NCI-H510A (cell line): ENCODE measurements around the gene NECAB3.
"Not testable (repeated sequence)": the region's sequence is repeated elsewhere in the genome, so short reads cannot be mapped to it uniquely, and the experiment has no call there.

Source experiments
- DNase-seq: peaks from one replicate; lab custom pipeline; 2025; lab: John Stamatoyannopoulos, UW

Gene NECAB3, protein sequence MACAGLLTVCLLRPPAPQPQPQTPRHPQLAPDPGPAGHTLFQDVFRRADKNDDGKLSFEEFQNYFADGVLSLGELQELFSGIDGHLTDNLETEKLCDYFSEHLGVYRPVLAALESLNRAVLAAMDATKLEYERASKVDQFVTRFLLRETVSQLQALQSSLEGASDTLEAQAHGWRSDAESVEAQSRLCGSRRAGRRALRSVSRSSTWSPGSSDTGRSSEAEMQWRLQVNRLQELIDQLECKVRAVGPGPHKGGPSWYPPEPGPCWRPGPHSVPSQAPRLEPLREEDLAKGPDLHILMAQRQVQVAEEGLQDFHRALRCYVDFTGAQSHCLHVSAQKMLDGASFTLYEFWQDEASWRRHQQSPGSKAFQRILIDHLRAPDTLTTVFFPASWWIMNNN

DNA sequence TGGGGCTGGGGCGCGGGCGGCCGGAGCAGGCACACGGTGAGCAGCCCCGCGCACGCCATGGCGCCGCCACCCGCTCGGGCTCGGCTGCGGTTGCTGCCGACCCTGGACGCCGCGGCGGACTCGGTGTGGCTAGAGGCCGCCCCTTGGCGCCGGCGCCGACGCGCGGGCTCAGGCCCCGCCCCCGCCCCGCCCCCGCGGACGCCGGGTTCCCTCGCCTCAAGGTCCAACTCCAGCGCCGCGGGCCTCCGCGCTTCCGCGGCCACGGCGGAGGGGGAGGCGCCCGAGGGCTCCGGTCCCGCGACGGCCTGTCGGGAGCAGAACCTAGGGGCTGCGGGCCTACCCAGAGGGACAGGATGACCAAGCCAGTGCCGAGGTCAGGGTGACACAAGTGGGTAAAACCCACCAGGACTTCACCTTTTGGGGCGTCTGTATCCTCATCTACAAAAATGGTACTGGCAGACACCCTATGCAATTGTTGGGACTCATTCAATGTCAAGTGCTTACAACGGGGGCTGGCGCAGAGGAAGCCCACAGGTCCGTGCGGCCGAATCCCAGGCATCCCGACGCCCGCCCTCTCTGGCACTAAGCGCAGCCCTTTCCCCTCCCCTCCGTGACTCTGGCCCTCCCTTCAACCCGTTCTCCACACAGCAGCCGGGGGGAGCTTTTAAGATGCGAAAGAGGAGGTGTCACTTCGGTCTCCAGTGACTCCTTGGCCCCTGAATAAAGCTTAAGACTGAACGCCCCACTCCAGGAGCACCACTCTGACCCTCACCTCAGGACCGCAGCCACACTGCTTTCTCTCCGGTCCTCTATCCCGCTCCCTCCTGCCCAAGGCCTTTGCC, at the start of gene NECAB3:
Gene NECAB3 (minus strand): TSS at position 135 of the 842 bp plus-strand sequence. CDS start 76 bp downstream, at position 59.
- DNase-seq: peak; percentile 59

DNA sequence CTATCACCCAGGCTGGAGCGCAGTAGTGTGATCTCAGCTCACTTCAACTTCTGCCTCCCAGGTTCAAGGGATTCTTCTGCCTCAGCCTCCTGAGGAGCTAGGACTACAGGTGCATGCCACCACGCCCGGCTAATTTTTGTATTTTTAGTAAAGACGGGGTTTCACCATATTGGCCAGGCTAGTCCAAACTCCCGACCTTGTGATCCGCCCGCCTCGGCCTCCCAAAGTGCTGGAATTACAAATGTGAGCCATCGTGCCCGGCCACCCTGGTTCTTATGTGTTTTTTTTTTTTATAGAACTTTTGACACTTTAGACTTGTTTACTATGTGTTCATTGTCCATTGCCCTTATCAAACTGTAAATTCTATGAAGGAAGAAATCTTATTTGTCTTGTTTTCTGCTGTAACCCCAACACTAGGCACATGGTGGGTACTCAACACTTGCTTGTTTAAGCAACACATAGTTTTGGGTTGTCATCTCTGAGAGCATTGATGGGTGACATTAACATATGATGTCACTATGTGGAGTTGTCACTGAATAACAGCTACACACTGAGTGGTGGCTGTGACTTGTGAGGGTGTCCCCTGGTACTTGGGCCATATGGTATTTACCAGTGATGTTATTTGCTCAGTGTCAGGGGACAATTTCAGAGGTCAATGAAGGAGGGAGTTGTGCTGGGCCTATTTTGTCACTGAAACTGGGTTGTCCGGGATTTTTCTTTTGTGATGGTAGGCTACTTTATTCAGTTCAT, 47.3 kb upstream of the NECAB3 start:
- no peak for DNase-seq

DNA sequence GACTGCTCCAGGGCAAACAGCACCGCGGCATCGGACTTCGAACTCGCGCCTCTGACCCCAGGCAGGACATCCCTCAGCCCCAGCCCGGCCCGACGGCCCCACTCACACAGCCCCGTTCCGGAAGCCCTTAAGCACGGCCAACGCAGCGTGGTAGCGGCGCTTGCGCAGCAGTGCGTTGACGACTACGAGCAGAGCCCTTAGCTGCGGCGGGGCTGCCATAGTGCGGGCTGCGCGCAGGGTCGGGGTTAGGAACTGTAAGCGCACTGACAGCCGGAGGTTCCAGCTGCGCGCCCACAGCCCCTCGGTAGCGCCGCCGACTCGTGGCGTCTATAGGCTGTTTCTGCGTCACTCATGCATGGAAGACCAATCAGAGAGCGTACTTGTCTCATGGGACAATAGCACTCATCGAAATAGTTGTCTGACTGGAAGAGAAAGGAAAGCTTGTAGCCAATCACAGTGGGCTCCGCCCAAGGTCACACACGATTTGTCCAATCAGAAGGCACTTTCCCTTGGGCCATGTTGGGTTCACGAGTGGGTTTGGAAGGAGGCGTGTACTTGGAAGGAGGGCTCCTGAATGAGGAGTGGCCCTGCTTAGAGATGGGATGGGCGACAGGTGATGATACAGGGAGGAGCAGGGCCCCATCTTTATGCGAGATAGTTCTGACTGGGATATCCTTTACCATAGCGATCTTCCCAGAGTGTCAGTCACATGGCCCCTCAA, 45.9 kb upstream of the NECAB3 start, which contains the start of gene PXMP4:
Gene PXMP4 (minus strand): TSS at position 322 of the 721 bp plus-strand sequence. CDS start 103 bp downstream, at position 219.
- peak; percentile 95 for DNase-seq

DNA sequence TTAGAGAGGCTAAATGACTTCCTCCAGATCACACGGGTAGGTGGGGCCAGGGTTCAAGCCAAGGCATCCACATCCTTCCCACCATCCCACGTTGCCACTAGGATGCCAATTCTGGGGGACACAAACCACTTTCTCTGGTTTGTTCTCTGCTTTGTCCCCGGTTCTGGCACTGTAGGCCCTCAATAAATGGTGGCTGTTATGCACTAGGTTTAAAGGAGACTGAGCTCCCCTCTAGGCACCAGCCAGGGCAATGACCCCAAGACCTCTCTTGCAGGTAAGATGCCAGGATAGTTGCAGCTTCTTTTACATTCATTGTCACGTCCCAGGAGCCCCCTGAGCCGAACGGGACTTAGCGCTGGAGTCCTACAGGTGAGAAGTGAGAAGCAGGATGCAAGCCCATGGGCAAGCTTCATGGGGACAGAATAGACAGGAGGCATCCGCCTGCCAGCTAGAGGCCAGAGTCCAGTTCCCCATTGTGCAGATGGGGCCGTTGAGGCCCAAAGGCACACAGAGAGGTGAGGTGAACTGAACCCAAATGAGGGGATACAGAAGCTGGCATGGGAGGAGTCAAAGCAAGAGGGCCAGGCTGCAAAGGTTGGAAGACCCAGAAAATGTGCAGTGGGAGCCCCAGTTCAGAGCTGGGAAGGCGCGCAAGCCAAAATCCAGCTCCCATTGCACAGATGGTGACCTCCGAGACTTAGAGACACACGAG, 45.2 kb upstream of the NECAB3 start:
- DNase-seq: no peak

DNA sequence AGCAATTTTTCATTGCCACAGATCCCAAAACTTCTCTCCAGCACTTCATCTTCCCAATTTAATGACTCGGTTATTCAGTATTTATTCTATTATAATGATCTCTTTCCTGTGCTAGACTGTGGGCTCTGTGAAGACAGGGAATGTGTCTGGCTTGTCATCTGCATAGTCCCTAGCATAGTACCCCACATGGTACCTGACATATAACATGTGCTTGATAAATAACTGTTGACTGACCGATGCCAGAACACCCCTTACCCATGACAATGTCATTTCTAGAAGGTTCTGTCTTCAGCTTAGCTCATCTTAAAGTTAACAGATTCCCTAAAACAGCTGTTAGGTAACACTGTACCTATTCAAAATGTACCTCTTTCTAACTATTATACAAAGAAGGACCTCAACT, 42.3 kb upstream of the NECAB3 start:
- no peak for DNase-seq

DNA sequence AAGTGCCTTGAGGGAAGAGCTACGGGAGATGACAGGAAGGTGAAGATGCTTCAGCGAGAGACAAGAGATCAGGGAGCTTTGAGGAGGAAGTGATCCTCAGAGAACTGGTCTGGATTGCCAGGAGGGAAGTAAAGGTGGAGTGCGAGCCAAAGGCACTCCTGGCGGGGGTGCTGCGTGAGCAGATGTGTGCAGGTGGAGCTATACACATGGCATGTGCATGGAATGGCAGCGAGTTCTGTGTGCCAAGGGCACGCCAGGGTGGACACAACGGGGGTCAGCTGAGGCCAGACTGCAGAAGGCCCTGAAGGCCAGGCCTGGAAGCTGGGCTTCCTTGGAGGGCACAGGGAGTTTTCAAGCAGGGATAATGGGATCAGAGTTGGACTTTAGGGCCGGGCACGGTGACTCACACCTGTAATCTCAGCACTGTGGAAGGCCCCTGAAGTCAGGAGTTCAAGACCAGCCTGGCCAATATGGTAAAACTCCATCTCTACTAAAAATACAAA, 39.7 kb upstream of the NECAB3 start:
- DNase-seq: no peak

DNA sequence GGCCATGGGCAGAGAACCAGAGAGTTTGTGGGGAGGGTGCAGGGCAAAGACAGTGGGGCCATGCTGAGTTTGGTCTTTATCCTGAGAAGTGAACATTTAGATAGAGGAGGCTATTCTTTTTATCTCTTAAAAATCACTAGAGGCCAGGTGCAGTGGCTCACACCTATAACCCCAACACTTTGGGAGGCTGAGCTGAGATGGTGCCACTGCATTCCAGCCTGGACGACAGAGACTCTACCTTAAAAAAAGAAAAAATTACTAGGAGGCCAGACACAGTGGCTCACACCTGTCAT, 37.2 kb upstream of the NECAB3 start:
- no peak for DNase-seq

DNA sequence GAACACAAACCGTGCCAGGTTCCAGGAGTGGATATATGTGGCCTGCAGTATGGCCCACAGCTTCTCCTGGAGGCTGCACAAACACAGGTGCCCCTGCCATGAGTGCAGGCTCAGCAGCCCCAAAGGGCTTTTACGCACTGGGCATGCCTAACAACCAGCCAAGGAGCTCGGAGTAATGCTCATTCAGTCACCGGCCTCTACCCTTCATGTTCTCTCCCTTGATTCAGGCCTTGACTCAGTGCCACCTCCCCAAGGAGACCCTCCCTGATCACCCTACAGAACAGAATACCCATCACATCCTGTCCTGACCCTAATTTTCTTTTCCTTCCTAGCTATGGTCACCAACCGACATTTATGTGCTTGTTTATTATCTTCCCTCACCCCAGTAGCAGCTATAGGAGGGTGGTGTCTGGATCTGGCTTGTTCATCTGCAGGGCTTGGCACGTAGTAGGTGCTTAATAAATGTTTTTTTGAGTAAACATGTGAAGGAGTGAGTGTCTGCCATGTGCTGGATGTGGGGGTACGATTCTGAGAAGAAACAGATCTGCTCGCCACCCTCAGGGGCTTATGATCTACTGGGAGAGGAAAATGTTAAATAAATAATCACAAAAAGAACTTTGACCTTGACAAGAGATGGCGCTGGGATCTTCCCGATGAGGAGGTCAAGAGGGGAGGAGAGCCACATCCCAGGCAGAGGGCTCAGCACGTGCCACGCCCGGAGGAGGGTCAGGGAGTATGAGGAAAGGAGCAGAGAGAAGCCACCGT, 36.6 kb upstream of the NECAB3 start:
- no peak for DNase-seq

DNA sequence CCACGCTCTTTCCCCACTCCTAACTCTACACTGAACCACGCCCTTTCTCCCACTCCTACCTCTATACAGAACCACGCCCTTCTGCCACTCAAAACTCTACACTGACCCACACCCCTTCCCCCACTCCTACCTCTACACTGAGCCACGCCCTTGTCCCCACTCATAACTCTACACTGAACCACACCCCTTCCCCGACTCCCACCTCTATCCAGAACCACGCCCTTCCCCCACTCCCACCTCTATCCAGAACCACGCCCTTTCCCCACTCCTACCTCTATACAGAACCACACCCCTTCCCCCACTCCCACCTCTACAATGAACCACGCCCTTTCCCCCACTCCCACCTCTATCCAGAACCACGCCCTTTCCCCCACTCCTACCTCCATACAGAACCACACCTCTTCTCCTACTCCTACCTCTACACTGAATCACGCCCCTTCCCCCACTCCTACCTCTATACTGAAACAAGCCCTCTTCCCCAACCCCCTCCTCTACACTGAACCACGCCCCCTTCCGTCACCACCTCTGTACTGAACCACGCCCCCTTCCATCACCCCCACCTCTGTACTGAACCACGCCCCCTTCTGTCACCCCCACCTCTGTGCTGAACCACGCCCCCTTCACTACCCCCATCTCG, 35.8 kb upstream of the NECAB3 start:
- no peak for DNase-seq

DNA sequence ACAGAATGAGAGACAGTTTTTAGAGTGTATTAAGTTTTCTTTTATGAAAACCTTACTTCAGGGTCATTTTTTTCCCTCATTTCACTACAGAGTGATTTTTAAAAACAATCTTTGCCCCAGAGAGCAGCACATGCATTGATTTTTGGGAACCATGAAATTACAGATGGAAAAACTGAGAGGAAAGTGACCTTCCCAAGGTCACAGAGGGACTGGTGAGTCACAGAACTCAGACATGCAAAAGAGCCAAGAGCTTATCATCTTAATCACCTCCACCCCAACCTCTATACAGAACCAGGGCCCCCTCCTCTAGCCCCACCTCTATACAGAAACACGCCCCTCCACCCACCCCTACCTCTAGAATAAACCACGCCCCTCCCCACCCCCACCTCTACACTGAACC, 35.2 kb upstream of the NECAB3 start:
- DNase-seq: no peak

DNA sequence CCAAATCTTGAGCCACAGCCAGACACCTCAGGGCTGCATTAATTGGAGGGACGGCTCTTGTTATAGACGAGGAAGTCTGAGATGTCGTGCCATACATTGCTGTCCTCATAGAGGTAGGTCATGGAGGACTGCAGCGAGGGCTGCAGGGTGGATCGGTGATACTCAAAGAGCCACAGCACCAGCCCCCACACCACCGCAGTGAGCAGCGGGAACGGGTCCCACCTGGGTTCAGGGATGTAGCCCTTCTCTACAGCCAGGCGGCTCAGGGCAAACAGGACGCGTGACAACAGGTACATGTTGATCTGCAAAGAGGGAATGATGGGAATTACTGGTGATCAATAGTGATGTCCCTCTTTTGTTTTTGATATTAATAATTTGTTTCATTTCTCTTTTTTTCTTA, 33.4 kb upstream of the NECAB3 start:
- DNase-seq: no peak

DNA sequence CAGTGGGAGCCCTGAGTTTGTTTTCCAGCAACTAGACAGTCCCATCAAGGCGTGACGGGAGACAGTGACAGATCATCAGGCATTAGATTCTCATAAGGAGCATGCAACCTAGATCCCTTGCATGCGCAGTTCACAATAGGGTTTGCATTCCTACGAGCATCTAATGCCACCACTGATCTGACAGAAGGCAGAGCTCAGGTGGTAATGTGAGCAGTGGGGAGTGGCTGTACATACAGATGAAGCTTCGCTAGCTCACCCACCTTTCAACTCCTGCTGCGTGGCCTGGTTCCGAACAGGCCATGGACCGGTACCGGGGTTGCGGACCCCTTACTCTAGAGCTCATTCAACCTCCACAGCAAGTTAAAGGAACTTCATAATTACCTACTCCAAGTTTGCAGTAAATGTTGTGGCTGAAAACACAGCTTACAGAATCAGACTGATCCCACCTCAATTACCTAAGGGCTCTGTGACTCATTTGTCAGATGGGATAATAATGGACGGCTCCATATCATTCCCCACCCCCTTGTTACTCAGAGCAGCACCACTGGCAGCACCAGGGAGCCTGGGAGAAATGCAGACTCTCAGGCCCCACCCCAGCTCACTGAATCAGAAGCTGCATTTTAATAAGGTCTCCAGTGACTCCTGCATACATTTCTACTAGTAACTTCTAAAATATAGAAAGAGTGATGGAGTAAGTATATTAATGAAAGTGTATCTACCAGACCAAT, 30.1 kb upstream of the NECAB3 start:
- no peak for DNase-seq

DNA sequence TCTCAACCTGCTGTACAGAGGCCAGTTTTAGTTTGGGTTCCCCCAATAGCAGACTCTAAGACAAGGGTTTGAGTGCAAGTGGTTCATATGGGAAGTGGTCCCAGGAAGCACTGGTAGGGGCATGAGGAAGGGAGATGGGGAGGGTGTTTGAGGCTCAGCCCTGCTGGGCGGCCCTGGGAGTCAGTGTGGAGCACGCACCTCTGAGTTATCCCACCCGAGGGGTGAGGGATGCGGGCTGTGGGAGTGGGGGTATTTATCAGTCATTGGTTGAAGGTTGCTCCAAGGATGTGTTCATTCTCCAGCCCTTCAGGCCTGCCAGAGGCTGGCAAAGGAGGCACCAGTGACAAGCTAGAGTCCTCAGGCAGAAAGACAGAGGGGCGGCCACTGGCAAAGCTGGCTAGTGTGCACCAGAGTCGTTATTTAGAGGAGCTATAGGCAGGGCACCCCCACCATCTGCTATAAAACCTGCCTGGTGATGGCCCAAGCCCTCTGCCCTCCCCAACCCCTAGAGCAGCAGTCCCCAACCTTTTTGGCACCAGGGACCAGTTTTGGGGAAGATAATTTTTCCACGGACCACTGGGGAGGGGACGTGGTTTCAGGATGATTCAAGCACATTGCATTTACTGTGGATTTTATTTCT, 29.4 kb upstream of the NECAB3 start:
- DNase-seq: no peak

DNA sequence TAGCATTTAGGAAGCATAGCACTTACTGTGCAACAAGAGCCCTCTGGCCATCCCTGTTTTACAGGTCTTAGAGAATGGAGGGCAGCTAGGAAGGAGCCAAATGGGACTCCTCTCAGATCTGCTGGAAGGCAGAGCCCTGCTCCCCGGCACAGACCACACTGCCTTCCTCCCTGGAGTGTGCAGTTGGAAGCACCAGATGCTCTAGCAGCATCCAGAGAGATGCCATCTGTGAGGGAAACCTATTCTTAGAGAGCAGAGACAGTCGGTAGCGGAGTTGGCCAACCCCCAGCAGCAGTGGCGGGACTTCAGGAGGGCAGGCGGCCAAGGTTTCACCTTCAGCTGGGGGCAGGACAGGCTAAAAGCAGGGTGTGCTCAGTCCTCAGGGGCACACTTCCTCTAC, 28.6 kb upstream of the NECAB3 start:
- DNase-seq: no peak

DNA sequence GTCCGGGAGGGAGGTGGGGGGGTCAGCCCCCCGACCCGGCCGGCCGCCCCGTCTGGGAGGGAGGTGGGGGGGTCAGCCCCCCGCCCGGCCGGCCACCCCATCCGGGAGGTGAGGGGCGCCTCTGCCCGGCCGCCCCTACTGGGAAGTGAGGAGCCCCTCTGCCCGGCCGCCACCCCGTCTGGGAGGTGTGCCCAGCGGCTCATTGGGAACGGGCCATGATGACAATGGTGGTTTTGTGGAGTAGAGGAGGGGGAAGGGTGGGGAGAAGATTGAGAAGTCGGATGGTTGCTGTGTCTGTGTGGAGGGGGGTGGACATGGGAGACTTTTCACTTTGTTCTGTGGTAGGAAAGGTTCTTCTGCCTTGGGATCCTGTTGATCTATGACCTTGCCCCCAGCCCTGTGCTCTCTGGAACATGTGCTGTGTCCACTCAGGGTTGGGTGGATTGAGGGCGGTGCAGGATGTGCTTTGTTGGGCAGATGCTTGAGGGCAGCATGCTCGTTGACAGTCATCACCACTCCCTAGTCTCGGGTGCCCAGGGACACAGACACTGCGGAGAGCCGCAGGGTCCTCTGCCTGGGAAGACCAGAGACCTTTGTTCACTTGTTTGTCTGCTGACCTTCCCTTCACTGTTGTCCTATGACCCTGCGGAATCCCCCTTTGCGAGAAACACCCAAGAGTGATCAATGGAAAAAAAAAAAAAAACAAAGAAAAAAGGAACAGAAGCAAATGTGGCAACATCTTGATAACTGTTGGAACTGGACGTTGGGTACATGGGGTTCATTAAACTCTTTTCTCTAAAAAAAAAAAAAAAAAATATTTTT, 27.6 kb upstream of the NECAB3 start:
- DNase-seq: no peak

DNA sequence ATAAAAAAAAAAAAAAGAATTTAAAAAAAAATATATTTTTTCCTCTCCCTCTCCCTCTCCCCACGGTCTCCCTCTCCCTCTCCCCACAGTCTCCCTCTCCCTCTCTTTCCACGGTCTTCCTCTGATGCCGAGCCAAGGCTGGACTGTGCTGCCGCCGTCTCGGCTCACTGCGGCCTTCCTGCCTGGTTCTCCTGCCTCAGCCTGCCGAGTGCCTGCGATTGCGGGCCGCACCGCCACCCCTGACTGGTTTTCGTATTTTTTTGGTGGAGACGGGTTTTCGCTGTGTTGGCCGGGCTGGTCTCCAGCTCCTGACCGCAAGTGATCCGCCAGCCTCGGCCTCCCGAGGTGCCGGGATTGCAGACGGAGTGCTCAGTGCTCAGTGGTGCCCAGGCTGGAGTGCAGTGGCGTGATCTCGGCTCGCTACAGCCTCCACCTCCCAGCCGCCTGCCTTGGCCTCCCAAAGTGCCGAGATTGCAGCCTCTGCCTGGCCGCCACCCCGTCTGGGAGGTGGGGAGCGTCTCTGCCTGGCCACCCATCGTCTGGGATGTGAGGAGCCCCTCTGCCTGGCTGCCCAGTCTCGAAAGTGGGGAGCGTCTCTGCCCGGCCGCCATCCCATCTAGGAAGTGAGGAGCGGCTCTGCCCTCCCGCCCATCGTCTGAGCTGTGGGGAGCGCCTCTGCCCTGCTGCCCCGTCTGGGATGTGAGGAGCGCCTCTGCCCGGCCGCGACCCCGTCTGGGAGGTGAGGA, 26.6 kb upstream of the NECAB3 start:
- not testable (repeated sequence) for DNase-seq

DNA sequence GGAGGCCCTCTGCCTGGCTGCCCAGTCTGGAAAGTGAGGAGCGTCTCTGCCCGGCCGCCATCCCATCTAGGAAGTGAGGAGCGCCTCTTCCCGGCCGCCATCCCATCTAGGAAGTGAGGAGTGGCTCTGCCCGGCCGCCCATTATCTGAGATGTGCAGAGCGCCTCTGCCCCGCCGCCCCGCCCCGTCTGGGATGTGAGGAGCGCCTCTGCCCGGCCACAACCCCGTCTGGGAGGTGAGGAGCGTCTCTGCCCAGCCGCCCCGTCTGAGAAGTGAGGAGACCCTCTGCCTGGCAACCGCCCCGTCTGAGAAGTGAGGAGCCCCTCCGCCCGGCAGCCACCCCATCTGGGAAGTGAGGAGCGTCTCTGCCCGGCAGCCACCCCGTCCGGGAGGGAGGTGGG, 24.7 kb upstream of the NECAB3 start:
- not testable (repeated sequence) for DNase-seq
